AG04449 (cell line): ENCODE measurements around the gene DOCK1.

Experiments used
- CTCF ChIA-PET: fragments of 350-600 bp; formaldehyde crosslinking; extraction: SDS; loops from one replicate; lab custom pipeline; 2021; ENCODE audit warnings: antibody characterized with exemption; lab: Yijun Ruan, JAX
- POLR2A ChIA-PET: fragments of 400-600, 350-600 bp; formaldehyde crosslinking; extraction: SDS; loops from one replicate; lab custom pipeline; 2020; ENCODE audit warnings: antibody characterized with exemption, inconsistent platforms; lab: Yijun Ruan, JAX
- DNase-seq: peaks from one replicate; pipeline ENCODE4 v3.0.0-alpha.2; 2010; ENCODE audit warnings: low read depth, low spot score
- H3K4me3 ChIP-seq: 2 replicates; pipeline ENCODE4 v1.5.1; 2011; ENCODE audit warnings: low read depth, mild to moderate bottlenecking, control low read depth, low read length
- CTCF ChIP-seq: IDR thresholded peaks from one replicate; pipeline ENCODE4 v1.5.1; 2011; ENCODE audit warnings: mild to moderate bottlenecking, moderate library complexity, low read length, control low read depth, inconsistent platforms; ENCODE audit not compliant: insufficient read depth; ENCODE audit errors: missing control alignments

DOCK1 gene

GRCh38 chr10:127370601-127371000 lies 465.4 kb downstream of the DOCK1 start:
- DNase-seq, result no peak
- H3K4me3 ChIP-seq, result no peak overlapping the region
- ChIA-PET POLR2A (no interaction called here), CTCF (interaction anchor here (1.3 to 1.5 kb wide), 2 partner anchors 9 to 16 kb away, joined by 3 to 4 read pairs; no protein-coding TSS in a partner anchor)
- no peak for TF ChIP-seq CTCF

- no peak for TF ChIP-seq CTCF
- no peak for DNase-seq
- H3K4me3 ChIP-seq, result no peak overlapping the region
- ChIA-PET CTCF (no interaction called here), POLR2A (no interaction called here)
Measured at GRCh38 chr10:127372361-127372760, 467.1 kb downstream of the DOCK1 start.

GRCh38 chr10:127374074-127374680 lies 468.9 kb downstream of the DOCK1 start:
- POLR2A ChIA-PET, result no interaction called here
- no peak for TF ChIP-seq CTCF
- no peak overlapping the region for H3K4me3 ChIP-seq
- no peak for DNase-seq
- CTCF ChIA-PET, result interaction anchor here (1.5 to 1.6 kb wide), 2 partner anchors 11 to 19 kb away, joined by 4 read pairs; no protein-coding TSS in a partner anchor

DNA sequence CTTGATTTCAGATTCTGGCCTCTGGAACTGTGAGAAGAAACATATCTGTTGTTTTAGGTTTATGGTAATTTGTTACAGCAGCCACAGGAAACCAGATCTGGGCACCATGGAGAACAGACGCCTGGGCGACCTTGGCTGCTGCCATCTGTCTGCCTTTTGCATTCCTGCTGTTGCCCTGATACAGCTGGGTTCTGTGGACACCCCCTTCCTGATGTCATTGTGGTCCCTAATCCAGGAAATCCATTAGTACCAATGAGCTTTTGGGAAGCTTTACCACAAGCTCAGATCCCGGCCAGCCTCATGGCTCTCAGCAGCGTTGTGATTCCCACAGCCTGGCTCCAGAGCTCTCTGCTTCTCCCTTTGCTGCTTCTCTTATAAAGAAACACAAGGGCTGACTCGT lies 469.7 kb downstream of the DOCK1 start:
- no peak for DNase-seq
- no peak for TF ChIP-seq CTCF
- H3K4me3 ChIP-seq, result no peak overlapping the region
- POLR2A ChIA-PET, result no interaction called here
- CTCF ChIA-PET, result interaction anchor here (0.7 to 1.6 kb wide), 3 partner anchors 10 to 21 kb away, joined by 4 read pairs; no protein-coding TSS in a partner anchor

- no peak for TF ChIP-seq CTCF
- DNase-seq, result no peak
- CTCF ChIA-PET, result no interaction called here
- no peak overlapping the region for H3K4me3 ChIP-seq
- POLR2A ChIA-PET, result no interaction called here
Measured at GRCh38 chr10:127375461-127375860, 470.2 kb downstream of the DOCK1 start.

GRCh38 chr10:127376071-127376470 lies 470.8 kb downstream of the DOCK1 start:
- ChIA-PET CTCF (no interaction called here), POLR2A (no interaction called here)
- no peak for DNase-seq
- TF ChIP-seq CTCF, result no peak
- H3K4me3 ChIP-seq, result no peak overlapping the region
